NCI-H524 treated with DMSO at 0.1 percent for 48 hours (cell line): ENCODE measurements around the gene CLEC3B.
"Not testable (repeated sequence)": the region's sequence is repeated elsewhere in the genome, so short reads cannot be mapped to it uniquely, and the experiment has no call there.

Experiments used
- DNase-seq: peaks from one replicate; lab custom pipeline; 2025; lab: John Stamatoyannopoulos, UW

Gene CLEC3B

DNA sequence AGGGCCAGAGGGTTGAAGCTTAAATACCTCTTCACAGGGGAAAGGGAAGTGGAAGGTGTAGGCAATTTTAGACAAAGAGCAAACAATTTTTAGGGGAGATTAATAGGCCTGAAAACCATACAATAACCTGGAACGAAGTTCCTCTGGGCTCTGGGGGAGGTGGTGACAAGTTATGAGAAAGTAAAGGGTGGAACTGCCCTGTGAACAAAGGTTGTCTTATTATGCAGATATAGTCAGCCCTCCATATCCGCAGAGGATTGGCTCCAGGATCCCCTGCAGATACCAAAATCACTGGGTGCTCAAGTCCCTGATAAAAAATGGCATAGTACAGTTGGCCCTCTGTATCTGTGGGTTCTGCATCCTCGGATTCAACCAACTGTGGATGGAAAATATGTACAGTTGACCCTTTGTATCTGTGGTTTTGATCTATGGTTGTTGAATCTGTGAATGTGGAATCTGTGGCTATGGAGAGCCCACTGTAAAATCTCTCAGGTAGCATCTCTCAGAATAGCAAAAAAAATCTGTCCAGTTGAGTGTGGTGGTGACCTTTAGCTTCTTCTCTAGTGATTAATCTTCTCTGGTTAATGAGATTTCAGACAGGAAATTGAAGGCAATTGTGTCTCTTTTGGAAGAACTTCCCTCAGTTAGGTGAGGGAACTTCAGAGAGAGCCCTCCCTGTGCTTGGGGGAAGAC lies 40.2 kb downstream of the CLEC3B start:
- DNase-seq = no peak

DNA sequence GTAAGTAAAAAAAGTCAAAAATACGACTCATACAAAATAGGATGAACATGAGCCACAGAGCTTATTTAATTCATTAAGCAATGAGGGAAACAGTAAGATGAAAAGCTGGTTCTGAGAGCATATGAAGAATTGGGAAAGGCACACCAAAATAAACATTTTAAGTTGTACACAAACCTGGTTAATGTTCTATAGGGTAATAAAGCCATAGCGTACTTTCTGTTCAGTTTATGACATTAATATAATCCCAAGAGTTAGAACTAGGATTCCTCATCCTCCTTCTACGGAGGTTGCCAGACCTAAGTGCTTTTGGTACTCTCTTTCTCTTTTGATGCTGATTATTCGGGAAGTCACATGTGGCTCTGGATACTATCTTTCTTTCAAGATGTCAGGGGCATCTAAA lies 41.4 kb downstream of the CLEC3B start:
- no peak for DNase-seq

DNA sequence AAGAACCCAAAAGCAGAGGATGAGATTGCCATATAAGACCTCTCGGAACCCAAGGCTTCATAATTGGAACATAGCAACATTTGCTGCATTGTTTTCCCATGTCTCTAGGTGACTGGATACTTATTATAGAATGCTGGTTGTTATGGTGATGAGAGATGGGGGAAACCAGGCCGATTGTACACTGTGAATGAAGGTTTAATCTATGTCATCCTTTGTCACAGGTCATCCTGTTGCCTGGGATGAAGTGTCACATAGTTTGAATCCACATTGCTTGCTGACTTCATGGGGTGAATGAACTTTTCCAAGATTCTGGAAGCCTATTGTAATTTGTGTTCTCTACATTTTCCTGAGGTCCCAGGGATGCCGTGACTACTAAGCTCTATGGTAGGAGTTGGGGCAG lies 41.8 kb downstream of the CLEC3B start:
- no peak for DNase-seq

DNA sequence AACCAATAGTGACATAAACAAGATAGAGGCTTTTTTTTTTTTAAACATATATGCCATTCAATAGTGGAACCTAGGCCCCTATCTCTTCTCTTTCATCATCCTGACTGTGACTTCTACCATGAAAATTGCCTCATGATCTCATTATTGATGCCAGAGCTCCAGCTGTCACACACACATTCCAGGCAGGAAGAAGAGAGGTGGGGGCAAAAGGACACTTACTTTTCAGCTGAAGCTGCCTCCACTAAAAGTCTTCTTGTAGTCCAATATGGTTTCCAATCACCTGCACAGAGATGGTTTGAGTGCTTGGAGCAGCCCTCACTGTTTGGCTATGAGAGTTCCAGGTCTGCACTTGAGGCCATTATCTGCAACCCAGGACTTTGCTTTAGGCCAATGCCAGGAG lies 45.0 kb downstream of the CLEC3B start:
- no peak for DNase-seq

DNA sequence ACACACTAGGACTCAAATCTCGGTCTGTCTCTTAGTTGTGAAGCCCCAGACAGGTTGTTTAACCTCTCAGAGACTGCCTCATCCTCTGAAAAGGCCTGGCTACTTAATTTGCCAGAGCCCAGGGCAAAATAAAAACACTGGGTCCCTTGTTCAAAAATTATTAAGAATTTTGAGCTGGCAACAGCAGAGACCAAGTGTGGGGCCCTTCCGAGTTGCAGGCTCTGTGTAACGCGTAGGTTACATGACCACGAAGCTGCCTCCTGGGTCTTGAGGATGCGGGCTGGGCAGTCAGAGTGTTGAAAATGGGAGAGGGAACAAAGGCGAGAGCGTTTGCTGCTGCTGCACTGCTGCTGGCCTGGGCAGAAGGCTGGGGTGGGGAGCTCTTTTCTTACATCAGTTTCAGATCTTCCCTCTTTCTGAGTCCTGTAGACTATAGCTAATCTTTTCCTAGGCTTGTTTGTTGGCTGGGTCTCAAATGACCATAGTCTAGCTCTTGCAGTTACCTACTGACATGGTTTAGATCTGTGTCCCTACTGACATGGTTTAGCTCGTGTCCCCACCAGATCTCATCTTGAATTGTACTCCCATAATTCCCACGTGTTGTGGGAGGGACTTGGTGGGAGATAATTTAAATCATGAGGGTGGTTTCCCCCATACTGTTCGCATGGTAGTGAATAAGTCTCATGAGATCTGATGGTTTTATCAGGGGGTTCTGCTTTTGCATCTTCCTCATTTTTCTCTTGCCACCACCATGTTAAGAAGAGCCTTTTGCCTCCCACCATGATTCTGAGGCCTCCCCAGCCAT lies 49.9 kb downstream of the CLEC3B start:
- no peak for DNase-seq

GRCh38 chr3:45078256-45078655 lies 52.2 kb downstream of the CLEC3B start:
- not testable (repeated sequence) for DNase-seq

DNA sequence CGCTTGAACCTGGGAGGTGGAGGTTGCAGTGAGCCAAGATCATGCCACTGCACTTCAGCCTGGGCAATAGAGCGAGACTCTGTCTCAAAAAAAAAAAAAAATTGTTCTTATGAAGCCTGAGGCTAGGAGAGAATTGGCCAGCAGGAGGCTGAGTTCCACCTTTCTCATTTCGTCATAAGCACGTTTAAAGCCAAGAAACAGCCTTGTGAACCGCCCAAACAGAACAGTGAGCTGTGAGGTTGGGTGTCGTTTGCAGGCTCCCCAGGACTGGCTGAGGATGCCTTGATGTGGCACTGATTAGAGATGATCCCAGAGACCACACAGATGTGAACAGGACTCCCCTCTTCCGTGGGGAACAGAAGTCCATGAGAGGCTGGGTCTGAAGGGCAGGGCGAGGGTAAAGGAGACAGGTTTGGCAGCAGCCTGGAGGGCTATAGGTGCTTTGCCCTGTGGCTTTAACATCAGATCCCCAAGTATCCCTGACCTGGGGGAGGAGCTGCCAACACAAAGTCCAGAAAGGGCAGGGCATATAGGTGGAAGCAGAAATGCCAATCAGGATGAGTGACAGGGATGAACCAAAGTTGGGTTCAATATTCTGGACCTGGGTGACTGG lies 52.9 kb downstream of the CLEC3B start:
- DNase-seq = no peak

GRCh38 chr3:45079715-45080114 lies 53.6 kb downstream of the CLEC3B start:
- DNase-seq = no peak

GRCh38 chr3:45080824-45081223 lies 54.7 kb downstream of the CLEC3B start:
- no peak for DNase-seq

GRCh38 chr3:45081506-45082141 lies 55.5 kb downstream of the CLEC3B start:
- DNase-seq = no peak

- DNase-seq = no peak
Observed at GRCh38 chr3:45082142-45082538, 56.0 kb downstream of the CLEC3B start.

DNA sequence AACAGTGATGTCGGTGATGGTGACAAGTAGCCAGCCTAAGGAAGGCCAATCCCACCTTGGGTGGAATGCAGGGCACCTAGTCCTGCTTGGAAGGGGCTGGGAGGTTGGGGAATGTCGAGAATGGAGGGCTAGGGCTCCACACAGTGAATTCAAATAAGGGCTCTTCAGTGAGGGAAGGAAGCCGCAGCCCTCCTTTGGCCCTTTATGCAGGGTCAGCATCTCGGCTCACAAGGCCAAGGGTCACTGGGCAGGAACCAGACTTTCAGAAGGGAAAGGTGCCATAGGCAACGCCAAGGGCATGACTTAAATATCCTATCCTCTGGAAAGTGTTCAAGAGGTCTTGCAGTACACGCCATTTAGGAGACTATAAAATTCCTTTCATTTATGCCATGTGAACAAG lies 56.9 kb downstream of the CLEC3B start:
- DNase-seq = no peak

- DNase-seq = no peak
Observed at GRCh38 chr3:45084361-45084760, 58.3 kb downstream of the CLEC3B start.

- no peak for DNase-seq
Observed at GRCh38 chr3:45084820-45085816, 59.0 kb downstream of the CLEC3B start.
